GM21717 (cell line): ENCODE data around the gene TLE1.

Source experiments
- ATAC-seq: cut with Tn5 transposase; IDR thresholded peaks from one replicate; pipeline ENCODE4 v1.9.1; 2021; ENCODE audit warnings: mild to moderate bottlenecking, moderate library complexity; ENCODE audit not compliant: unreplicated experiment

TLE1 gene

DNA sequence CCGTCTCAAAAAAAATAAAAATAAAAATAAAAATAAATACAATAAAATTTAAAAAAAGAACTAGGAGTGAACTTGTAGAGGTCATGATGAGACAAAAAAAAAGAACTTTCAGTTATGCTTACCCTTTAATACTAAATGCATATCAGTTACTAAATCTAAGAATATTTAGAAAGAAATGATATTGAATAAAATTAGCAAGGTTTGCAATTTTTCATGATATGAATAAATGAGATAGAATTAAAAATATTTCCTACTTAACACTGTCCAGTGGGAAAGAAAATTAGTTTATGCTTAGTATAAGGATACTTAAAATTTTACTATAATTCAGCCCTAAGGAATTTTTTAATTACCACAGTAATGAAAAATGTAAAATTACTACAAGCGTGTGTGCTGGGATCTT is 132.4 kb downstream of the TLE1 start:
- no peak for ATAC-seq

DNA sequence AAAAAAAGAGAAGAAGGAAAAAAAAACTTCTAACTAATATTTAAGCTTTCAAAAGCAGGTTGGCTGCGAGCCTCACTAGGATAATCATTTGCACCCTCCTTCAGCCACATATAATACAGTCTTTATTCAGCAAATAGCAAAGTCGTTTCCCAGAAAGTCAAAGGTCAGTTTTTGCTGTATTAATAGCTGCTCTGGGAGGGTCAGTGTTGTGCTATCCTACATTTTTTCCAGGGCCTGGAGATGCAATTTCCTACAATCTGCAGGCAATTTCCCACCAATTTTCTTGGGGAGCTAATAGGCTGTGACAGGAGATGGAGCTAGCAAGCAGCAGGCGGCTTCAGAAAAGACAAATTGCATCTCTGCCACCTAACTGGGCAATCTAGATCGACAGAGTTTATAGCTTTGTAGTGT is 136.8 kb downstream of the TLE1 start:
- ATAC-seq = no peak

DNA sequence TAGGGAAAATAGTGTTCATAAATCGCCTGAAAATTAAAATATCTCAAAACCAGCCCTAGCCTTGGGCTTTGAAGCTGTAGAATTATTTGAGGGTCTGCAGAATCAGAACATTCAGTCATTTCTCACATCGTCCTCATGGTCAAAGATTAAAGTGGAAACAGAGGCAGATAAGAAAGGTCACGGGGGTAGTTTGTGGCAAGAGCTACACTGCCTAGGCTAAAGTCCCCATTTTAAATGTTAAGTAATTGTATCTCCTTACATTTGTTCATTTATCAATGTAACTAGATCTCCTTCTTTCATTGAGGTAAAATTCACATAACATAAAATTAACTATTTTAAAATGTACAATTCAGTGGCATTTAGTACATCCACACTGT is 139.2 kb downstream of the TLE1 start:
- ATAC-seq = no peak

DNA sequence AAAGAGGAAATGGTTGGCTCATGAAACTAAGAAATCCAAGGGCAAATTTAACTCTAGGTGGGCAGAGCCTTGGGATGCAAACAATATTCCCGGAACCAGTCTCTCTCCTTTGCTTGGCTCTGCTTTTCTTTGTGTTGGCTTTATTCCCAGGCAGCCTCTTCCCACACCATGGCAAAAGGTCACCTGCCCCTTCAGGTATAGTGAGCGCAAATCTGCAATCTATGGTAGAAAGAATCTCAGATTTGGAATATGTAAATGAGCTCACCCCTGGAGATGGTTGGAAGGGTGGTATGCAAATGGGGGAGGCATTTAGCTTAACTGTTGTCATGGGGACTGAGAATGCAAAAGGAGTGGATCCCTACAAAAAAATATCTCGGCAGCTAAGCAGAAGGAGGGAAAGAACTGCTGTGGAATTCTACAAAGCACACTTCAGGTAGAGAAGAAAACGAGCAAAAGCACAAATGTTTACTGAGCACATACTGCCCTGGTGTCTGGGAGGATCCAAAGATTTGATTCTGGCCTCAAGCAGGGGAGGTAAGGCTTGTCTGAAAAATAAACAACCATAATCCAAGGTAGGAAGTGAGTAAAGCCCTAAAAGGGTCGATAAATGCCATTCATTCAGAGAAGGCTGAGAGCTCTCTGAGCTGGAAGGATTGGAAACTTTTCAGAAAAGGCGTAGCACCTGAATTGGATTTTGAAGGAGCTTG is 139.7 kb downstream of the TLE1 start:
- no peak for ATAC-seq

DNA sequence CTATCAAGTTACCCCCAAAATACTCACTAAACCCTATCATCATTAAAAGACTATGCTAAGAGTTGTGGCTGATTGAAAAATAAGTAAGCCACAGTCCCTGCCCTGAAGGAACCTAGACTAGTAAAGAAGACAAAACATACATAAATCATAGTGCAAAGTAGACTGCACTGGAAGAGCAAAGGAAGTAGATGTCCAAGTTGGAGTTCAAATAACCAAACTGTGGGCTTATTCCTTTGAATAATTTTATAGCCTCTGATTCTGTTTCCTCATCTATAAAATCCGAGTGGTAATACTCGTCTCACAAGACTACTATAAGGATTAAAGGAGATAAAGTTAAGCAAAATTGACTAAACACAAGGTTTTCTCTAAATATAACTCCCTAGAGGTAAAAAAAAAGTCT is 140.4 kb downstream of the TLE1 start:
- ATAC-seq = no peak

DNA sequence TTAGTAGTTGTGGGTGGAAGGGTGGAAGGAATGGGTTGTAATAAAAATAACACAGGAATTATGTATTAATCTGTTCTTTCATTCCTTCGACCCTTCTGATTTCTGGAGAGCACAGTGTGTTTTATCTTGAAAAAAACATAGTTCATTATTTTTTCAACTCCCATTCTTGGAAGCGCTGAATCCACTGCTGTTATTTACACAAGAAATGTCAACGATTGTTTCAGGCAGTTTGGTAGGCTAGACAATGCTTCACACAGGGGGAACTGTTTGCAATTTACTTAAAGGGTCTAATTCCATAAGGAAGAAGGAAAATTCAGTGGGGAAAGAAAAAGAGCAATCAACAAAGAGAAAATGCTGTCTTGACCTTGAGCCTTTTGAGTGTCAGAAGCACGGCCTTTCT is 142.9 kb downstream of the TLE1 start:
- ATAC-seq = no peak

DNA sequence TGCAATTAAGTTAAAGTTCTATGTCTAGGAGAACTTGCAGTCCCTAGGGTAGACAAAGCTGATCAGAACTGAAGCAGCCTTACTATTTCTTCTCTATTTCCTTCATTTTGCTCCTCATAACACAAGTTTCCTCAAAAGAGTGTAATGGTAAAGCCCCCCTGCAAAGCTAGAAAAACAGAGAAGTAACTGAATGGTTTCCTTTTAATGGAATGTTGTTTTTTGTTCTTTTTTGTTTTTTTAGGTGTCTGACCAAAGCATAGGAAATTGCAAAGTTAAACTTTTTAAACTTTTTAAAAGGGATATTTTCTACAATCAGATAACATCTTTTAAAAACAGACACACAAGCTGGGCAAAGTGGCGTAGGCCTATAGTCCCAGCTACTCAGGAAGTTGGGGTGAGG is 145.7 kb downstream of the TLE1 start:
- ATAC-seq = no peak

DNA sequence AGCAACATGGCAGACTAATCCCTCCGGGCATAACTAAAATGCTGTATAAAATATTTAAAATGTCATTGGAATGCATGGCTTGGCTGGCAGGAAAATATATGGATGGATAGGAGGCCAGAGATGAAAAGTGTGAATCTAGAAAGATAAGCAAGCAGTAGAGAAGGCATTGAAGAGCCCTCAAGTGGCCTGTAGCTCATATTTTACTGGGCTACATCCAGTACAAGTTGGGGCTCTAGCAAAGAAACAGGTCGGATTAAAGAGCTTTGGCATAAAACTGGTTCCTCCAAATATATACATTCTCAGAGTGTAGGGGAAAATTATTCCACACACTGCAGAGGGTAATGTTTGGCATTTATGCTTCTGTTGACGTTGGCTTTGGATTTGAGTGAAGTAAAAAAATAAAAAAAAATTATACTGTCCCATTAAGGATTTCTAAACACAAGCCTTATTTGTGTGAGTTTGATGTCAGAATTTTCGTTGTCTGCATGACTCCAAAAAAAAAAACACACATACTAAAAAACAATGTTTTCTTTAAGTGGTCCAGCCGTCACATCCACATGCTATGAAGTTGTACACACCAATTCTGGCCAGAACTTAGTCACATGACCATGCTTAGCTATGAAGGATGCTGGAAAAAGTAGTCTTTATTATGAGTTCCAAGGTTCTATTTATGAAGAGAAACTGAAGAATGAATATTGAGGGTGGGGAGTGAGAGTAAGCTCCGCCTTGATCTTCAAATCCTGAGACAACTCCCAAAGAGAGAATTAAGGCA is 147.0 kb downstream of the TLE1 start:
- ATAC-seq = no peak

DNA sequence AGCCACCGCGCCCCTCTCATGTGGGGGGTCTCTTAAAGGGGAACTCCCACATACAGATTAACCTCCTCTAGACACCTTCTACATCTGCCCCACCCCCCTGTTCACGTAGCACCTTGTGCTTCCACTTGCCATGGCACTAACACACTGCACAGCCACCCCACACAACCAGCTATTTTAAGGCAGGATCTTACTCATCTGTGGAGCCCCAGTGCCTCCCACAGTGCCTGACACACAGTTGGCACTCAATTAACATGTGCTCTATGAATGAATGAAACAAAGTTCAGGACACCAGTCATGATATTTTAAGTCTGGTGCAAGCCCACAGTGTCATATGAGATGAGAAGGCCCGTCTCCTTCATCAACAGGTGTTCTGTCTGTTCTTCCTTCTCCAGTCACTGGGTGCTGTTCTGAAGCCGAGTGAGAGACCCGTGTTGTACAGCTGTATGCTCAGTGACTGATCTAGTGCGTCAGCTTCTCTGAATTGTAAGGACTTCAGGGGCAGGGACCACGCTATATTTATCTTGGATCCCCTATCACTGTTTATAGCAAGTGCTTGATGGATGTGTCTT is 149.1 kb downstream of the TLE1 start:
- ATAC-seq = no peak

DNA sequence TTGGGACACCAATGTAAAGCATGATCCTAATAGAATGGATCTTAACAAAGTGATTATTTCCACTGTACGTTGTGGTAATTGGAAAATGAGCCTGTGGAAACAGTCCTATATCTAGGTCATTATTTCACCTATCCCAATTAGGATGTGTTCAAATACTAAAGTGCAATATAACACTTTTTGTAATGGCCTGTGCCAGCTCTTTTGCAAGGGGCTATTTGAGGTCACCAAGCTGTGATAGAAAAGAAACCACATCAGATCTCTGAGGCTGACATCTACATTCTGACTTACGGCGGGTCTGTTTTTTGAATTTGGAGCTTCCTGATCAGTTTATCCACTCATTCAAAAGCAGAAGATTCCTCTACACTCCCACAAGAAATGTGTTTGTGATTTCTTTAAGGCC is 150.0 kb downstream of the TLE1 start:
- ATAC-seq = no peak

DNA sequence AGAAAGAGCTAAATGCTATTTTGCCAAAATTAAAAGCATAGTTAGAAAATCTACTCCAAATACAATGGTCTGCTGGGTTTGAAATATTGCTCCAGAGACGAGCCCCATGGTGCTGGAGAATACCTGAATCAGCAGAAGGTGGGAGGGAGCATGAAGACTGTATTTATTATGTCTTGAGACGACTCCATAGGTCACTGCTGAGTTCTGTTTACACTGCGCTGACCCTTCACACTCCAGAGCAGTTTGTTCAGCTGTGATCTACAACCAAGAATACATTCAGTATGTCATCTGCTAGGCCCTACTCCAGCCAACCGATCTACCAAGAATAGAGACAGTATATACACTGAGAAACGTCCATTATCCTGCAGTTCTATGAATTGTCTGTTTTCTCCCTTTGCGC is 150.5 kb downstream of the TLE1 start:
- ATAC-seq = no peak

DNA sequence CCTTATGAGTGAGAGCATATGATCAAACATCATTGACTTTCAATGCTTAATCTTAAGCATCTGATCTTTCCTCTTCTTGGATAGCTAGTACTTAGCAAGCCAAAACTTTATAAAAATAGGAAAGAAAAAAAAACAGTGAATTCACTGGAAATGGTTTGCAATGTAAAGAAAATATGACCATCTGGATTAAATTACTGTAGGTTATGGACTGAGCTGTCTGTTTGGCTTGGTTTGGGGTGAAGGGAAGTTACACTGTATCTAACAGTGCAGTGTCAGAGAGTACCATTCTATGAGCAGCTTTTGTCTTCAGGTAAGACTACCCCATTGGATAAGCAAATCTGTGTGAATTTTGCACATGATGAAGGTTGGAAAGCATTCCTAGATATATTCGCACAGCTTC is 151.4 kb downstream of the TLE1 start:
- no peak for ATAC-seq

DNA sequence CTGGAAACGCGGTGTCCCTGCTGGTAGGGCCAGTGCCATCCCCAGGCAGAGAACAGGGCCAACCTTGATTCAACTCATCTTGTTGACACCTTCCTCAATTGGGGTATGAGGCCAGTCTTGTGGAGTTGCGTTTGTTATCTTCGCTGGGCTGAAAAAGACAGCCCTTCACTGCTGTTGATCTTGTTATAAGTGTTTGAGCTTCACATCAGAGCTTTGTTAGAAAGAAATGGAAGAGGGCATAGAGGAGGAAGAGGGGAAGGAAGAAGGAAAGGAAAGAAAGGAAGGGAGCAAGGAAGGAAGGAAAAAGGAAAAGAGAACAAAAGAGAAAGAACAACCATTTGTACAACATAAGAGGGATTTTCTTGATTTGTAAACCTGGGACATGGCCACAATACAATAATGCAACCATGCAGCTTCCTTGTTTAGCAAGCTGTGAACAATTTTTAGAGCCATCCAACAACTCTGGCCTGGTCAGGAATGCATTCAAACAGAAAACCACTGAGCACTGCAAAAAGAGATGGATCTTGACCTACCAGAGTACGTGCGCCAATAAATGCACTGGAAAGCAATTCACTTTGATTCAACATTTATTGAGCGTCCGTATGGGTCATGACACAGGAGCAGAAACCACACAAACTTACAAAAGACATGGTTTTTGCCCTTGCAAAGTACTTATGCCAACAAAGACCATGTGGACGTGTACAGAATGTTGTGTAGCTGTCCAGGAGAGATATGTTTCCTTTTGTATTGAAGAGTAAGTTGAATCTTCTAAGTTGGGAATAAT is 152.9 kb downstream of the TLE1 start:
- no peak for ATAC-seq

DNA sequence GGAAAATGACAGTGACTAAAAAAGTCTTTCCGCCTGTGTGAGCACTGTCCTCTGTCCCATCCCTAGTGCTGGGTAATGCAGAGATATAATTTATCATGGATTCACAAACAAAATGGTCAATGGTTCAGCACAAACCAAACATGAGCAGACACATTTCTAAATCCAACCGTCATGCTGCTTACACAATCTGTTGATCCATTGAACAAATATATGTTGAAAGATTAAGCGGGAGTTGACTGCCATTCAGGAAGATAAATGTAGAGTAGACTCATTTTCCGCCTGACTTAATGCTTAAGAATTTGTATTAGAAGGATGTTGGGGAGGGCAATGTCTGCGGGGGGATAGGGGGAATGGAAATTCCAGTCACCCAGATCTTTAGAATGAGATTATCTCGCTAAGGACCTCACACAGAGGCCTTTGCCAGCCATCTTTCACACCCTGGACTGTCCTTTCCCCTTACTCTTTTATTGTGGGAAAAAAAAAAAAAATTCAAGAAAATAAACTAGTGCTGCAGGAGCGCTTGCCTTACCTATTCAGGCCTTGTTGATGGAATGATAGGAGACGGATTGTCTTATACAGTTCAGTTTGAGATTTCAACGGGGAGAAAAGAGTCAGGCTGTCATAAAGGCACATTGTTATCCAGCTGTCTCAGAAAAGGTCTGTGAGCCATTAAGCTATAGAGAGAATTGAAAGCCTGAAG is 153.7 kb downstream of the TLE1 start:
- ATAC-seq = no peak

DNA sequence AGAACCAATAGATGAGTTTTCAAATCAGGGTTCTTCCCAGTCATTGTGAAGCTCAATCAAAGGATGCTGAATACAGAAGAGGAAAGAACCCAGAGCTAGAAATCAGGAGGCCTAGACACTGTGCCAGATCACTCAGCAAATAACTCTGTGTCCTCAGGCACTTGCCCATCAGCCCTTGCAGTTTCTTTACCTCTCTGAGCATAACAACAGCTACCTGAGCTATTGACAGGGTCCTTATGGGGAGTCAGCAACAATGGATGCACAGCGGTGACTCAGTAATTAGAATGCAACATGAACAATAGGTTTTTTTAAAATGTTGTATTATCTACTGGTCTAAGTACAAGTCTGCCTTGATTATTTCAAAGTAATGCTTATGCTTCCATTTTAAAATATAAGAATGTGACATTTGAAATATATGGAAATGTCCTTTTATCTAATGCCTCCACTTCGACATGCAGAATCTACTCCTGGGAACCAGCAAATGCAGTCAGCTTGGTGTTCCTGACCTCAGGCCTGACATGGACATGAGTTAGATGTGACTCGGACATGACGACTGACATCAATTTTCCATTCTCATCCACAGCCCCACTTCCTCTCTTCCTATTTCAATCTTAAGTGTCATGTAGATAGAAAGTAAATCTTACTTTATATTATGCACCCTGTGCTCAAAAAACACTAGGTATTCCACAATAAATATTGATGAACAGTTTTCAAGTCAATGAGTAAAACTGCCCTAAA is 155.0 kb downstream of the TLE1 start:
- ATAC-seq = no peak
